Astrocyte (in vitro differentiated cells and primary cell): ENCODE data around the gene TACR2. TPM values are rescaled to one million over a fixed set of nuclear protein-coding genes. Genes with fewer than 3 reads are reported as not detected.

Experiments used
- DNase-seq: peaks from one replicate; pipeline ENCODE4 v3.0.0-alpha.2; 2010; ENCODE audit warnings: low read depth
- FAIRE-seq: peaks from 2 replicates; lab custom pipeline; 2011; peaks lifted over from hg19 to GRCh38; lab: Jason Lieb, UNC
- H2AFZ ChIP-seq: 2 replicates; pipeline ENCODE4 v1.6.0; 2012; ENCODE audit warnings: low read depth, low read length, inconsistent platforms
- H3K27ac ChIP-seq: 2 replicates; pipeline ENCODE4 v1.5.1; 2011; ENCODE audit warnings: low read depth, low read length, inconsistent platforms
- H3K27me3 ChIP-seq: 2 replicates; pipeline ENCODE4 v1.6.0; 2011; ENCODE audit warnings: low read length, inconsistent platforms; ENCODE audit not compliant: insufficient read depth
- H3K36me3 ChIP-seq: 2 replicates; pipeline ENCODE4 v1.5.1; 2011; ENCODE audit warnings: low read length, inconsistent platforms; ENCODE audit not compliant: insufficient read depth
- H3K4me1 ChIP-seq: 2 replicates; pipeline ENCODE4 v1.5.1; 2011; ENCODE audit warnings: low read length, inconsistent platforms; ENCODE audit not compliant: insufficient read depth
- H3K4me2 ChIP-seq: 2 replicates; pipeline ENCODE4 v1.6.0; 2012; ENCODE audit warnings: low read length, inconsistent platforms
- H3K4me3 ChIP-seq: 2 replicates; pipeline ENCODE4 v1.5.1; 2011; ENCODE audit warnings: low read depth, mild to moderate bottlenecking, low read length, inconsistent platforms; ENCODE audit not compliant: insufficient read depth
- H3K79me2 ChIP-seq: 2 replicates; pipeline ENCODE4 v1.6.0; 2012; ENCODE audit warnings: mild to moderate bottlenecking, low read length, inconsistent platforms; ENCODE audit not compliant: insufficient read depth
- H3K9ac ChIP-seq: 2 replicates; pipeline ENCODE4 v1.6.0; 2012; ENCODE audit warnings: mild to moderate bottlenecking, low read length, inconsistent platforms
- H3K9me3 ChIP-seq: 2 replicates; pipeline ENCODE4 v1.5.1; 2012; ENCODE audit warnings: low read depth, mild to moderate bottlenecking, low read length, inconsistent platforms; ENCODE audit not compliant: insufficient read depth
- H4K20me1 ChIP-seq: 2 replicates; pipeline ENCODE4 v1.6.0; 2012; ENCODE audit warnings: low read length, inconsistent platforms; ENCODE audit not compliant: insufficient read depth
- H3K27ac Mint-ChIP-seq: one replicate; pipeline ENCODE4 v1.8.0; 2021; ENCODE audit warnings: mild to moderate bottlenecking, mixed read lengths; ENCODE audit not compliant: unreplicated experiment
- H3K27me3 Mint-ChIP-seq: one replicate; pipeline ENCODE4 v1.8.0; 2021; ENCODE audit warnings: low read depth, mixed read lengths; ENCODE audit not compliant: unreplicated experiment
- H3K36me3 Mint-ChIP-seq: one replicate; pipeline ENCODE4 v1.8.0; 2021; ENCODE audit warnings: low read depth, mixed read lengths; ENCODE audit not compliant: unreplicated experiment
- H3K4me1 Mint-ChIP-seq: one replicate; pipeline ENCODE4 v1.8.0; 2021; ENCODE audit warnings: low read depth, mixed read lengths; ENCODE audit not compliant: unreplicated experiment
- H3K4me3 Mint-ChIP-seq: one replicate; pipeline ENCODE4 v1.8.0; 2021; ENCODE audit warnings: mild to moderate bottlenecking, moderate library complexity, mixed read lengths; ENCODE audit not compliant: unreplicated experiment
- H3K9me3 Mint-ChIP-seq: one replicate; pipeline ENCODE4 v1.8.0; 2021; ENCODE audit warnings: mild to moderate bottlenecking, mixed read lengths; ENCODE audit not compliant: unreplicated experiment
- CTCF ChIP-seq: IDR thresholded peaks from 2 replicates; pipeline ENCODE4 v1.5.1; 2011; ENCODE audit warnings: low read depth, mild to moderate bottlenecking, inconsistent platforms, low read length, moderate library complexity; ENCODE audit not compliant: insufficient read depth
- EZH2 ChIP-seq: IDR thresholded peaks from 2 replicates; pipeline ENCODE4 v1.6.1; 2012; ENCODE audit warnings: mild to moderate bottlenecking, low read length, inconsistent platforms; ENCODE audit not compliant: insufficient read depth
- total RNA-seq: library from RNA; stranded (reverse); gene quantifications from 2 replicates; pipeline ENCODE4 v1.2.1, GENCODE V29; 2021

TACR2 gene
- total RNA-seq, 1 donor from 2014 or later = not detected

- Histone ChIP-seq H3K27ac (no peak overlapping the region), H3K79me2 (peaks cover 3% of the 10 kb centered on the region), H3K9ac (no peak overlapping the region), H4K20me1 (peaks cover 49% of the 10 kb centered on the region), H3K4me2 (no peak overlapping the region), H3K4me1 (peaks cover 8% of the 10 kb centered on the region), H3K9me3 (no peaks in the 10 kb centered on the region), H3K36me3 (peaks cover 10% of the 10 kb centered on the region), H3K27me3 (no peaks in the 10 kb centered on the region), H2AFZ (no peak overlapping the region), H3K4me3 (no peak overlapping the region)
- Mint-ChIP-seq H3K27me3 (no peaks in the 10 kb centered on the region), H3K9me3 (peaks cover 3% of the 10 kb centered on the region), H3K4me3 (no peak overlapping the region), H3K27ac (no peak overlapping the region), H3K4me1 (peaks cover 2% of the 10 kb centered on the region), H3K36me3 (peaks cover 37% of the 10 kb centered on the region)
- no peak for FAIRE-seq
- no peak for DNase-seq
- TF ChIP-seq EZH2 (no peak), CTCF (no peak)
These were observed 40.1 kb downstream of the TACR2 start for GRCh38 chr10:69376662-69377061.

- no peak overlapping the region for H2AFZ ChIP-seq
- FAIRE-seq (no peak), DNase-seq (no peak)
- Mint-ChIP-seq H3K27ac (no peak overlapping the region), H3K4me1 (peaks cover 2% of the 10 kb centered on the region), H3K9me3 (peaks cover 3% of the 10 kb centered on the region), H3K4me3 (no peak overlapping the region), H3K27me3 (no peaks in the 10 kb centered on the region), H3K36me3 (peaks cover 45% of the 10 kb centered on the region)
- peaks cover 11% of the 10 kb centered on the region for H3K36me3 ChIP-seq
- H3K79me2 ChIP-seq = peaks cover 3% of the 10 kb centered on the region
- H3K4me1 ChIP-seq = peaks cover 8% of the 10 kb centered on the region
- no peaks in the 10 kb centered on the region for H3K9me3 ChIP-seq
- H3K27ac ChIP-seq = no peak overlapping the region
- no peaks in the 10 kb centered on the region for H3K27me3 ChIP-seq
- no peak overlapping the region for H3K4me2 ChIP-seq
- TF ChIP-seq EZH2 (no peak), CTCF (no peak)
- peaks cover 50% of the 10 kb centered on the region for H4K20me1 ChIP-seq
- no peak overlapping the region for H3K9ac ChIP-seq
- no peak overlapping the region for H3K4me3 ChIP-seq
These were observed 41.2 kb downstream of the TACR2 start for GRCh38 chr10:69375307-69376151.

DNA sequence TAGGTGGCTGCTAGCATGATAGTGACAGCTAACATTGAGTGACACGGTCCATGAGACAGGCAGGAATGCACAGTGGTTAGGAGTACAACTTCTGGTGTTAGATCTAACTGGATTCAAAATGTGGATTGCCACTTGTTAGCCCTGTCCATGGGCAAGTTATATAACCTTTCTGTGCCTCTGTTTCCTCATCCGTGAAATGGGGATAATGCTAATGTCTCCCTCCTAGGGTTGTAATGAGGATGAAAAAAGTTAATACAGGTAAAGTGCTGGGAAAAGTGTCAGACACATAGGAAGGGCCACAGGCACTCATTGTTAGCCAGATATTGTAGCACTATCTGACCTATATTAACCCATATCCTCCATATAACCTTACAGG is 41.8 kb downstream of the TACR2 start:
- no peak overlapping the region for H3K27ac Mint-ChIP-seq
- H3K4me1 Mint-ChIP-seq = peaks cover 2% of the 10 kb centered on the region
- Histone ChIP-seq H3K9me3 (no peaks in the 10 kb centered on the region), H3K4me2 (no peak overlapping the region), H3K4me1 (peaks cover 8% of the 10 kb centered on the region), H4K20me1 (peaks cover 53% of the 10 kb centered on the region), H3K79me2 (peaks cover 3% of the 10 kb centered on the region), H3K9ac (no peak overlapping the region), H2AFZ (no peak overlapping the region), H3K4me3 (no peak overlapping the region), H3K27me3 (no peaks in the 10 kb centered on the region), H3K27ac (no peak overlapping the region), H3K36me3 (peaks cover 18% of the 10 kb centered on the region)
- peaks cover 46% of the 10 kb centered on the region for H3K36me3 Mint-ChIP-seq
- DNase-seq (no peak), FAIRE-seq (no peak)
- H3K27me3 Mint-ChIP-seq = no peaks in the 10 kb centered on the region
- peaks cover 3% of the 10 kb centered on the region for H3K9me3 Mint-ChIP-seq
- no peak overlapping the region for H3K4me3 Mint-ChIP-seq
- no peak for TF ChIP-seq EZH2
